Hindlimb muscle (tissue), 1 donor: Measurements from ENCODE around the gene TNNT2. TPM values are rescaled to one million over a fixed set of nuclear protein-coding genes. Genes with fewer than 3 reads are reported as not detected.

ENCODE experiments used
- DNase-seq: peaks from one replicate; pipeline ENCODE4 v3.0.0-alpha.2; 2013
- polyA plus RNA-seq: library from polyadenylated mRNA; unstranded; fragments of 120-200 nt; gene quantifications from one replicate; pipeline ENCODE4 v1.2.1, GENCODE V29; 2013; ENCODE audit not compliant: insufficient read length

TNNT2 gene
- polyA plus RNA-seq: 1,245 TPM

DNA sequence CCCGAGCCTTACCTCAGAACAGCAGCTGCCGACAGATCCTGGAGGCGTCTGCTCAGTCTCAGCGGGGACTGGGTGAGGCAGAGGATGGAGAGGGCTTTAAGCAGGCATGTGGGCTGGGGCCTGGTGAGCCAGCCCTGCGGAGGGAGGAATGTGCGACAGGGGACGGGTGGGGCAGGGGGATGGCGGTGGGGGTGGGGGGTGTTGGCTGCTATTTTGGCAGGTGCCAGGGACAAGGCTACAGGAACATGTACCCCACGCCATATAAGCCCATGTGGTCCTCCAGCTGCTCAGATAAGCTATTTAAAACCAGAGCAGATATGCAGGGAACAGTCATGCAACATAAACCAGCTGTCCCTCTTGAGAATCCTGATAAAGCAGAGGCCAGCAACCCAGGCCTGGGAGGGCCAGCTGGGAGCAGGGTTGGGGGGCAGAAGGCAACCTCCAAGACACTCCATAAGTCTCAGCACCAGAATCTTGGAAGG is at the start of gene TNNT2:
TNNT2 (minus strand) TSS at position 70 of the 482 bp plus-strand sequence. CDS start 4,426 bp downstream, outside the sequence.
- no peak for DNase-seq

DNA sequence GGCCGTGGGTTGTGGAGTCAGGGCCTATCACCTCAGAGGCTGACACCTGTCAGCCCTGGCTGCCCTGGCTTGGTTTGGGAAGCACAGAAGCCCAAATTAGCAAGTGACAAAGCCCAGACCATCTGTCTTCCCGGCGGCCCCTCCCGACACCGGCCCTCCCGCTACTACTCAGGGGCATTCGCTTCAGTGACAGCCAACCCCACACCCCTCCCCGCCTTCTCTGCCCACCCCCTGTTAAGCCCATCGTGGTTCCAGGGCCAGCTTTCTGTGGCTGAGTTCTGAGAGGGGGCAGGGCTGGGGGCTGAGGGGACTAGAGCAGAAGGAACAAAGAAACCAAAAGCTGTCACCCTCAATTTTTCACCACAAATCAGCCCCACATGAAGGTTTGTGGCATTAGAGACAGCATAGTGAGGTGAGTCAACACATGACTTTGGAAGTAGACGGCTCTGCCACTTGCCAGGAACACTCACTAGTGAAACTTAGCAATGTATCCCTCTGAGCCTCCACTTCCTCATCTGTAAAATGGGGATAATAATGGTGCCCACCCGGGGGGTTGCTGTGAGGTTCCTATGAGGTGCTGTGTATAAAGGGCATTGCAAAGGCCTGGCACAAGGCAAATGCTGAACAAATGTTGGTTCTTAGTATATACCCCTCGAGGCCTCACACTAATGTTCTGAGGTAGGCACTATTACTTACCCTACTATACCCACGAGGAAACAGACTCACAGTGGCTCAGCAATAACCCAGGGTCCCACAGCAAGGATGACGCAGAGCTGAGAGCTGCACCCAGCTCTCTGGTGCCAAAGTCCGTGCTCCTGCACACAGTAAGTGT is 49.2 kb upstream of the TNNT2 start:
- DNase-seq: no peak

DNA sequence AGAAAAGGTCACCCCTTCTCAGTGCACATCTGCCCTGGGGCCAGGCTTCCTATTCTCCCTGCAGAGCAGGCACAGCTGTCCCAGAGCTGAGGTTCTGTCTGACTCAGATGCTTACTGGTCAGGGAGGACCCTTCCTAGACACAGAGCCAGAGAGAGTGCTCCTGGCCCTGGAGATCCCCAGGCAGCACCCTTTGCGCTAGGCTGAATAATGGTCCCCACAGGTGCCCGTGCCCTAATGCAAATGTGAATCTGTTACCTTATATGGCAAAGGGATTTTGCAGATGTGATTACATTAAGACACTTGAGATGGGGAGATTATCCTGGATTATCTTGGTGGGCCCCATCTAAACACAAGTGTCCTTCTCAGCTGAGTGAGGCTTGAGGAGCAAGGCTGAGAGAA is 46.7 kb upstream of the TNNT2 start:
- DNase-seq: no peak

DNA sequence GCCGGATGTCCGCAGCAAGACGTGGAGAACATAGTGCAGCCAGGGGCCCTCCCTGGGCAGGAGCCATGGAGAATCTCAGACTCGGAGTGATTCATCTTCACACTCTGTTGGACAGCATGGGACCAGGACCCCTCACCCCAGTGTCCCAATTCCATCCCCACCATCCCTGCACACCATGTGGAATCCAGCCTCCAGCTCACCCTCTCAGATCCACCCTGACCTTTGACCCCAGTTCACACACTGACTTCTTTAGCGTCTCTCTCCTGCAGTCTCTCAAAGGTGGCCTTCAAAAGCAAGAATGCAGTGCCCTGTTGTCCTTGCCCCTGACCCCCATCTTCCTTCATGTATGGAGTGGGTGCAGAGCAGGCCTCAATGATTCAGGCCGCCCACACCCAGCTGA is 46.2 kb upstream of the TNNT2 start:
- no peak for DNase-seq

DNA sequence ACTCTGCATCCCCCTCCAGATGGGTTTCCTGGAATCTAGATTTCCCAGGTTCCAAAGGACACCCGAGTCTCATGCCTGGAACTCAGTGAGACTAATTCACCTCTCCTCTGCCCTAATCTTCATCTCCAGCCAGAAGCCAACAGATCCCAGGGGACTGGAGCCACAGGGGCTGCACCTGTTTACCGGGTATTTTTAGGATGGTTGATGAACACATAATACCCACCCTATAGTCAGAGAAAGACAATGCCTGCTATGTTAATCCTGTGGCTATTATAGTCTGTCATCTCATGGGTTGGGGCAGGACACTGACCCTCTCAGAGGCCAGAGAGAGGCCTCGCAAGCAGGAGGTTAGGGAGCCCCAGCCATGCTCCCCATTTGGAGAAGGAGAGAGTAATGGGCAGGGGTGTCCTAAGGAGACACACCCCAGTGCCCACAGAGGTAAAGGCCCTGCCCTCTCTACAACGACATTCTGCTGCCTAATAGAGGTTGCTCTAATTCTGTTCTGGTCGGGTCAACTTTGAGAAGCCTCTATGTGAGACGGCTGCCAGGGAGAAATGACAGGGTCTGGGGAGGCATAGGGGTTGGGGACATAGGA is 45.1 kb upstream of the TNNT2 start:
- DNase-seq: no peak

DNA sequence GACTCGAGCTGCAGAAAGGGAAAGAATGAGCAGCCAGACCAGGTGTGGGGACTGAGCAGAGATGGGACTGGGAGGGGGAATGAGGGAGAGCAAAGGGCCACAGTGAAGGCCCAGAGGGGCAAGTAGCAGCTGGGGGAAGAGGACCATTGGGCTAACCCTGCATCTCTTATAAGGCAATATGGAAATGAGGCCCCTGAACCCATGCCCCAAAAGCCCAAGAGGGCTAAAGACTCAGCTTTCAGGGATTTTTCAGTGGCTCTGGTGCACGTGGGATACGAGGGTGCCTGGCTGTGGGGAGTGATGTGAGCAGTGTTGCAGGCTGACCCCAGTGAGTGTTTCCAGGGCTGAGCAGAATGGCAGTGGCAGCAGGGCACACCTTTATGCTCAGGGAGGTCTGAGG is 44.5 kb upstream of the TNNT2 start:
- DNase-seq: no peak

DNA sequence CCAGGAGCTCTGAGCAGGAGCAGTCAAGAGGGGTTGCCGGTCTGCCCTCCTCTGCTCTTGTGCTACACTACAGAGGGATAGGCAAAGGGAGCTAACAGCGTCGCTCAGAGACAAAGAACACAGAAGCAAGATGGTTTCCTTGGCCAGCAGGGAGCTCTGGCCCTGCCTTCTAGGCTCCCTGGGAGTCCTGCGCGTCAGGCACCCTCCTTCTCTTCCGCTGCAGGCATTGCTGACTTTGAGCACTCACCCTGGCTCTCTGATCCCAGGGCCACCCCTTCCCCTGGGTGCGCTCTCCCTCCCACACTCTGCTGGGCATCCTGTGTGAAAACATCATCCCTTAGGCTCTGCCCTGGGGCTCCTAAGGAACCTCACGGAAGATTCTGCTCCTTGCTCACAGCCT is 43.6 kb upstream of the TNNT2 start:
- DNase-seq: no peak

DNA sequence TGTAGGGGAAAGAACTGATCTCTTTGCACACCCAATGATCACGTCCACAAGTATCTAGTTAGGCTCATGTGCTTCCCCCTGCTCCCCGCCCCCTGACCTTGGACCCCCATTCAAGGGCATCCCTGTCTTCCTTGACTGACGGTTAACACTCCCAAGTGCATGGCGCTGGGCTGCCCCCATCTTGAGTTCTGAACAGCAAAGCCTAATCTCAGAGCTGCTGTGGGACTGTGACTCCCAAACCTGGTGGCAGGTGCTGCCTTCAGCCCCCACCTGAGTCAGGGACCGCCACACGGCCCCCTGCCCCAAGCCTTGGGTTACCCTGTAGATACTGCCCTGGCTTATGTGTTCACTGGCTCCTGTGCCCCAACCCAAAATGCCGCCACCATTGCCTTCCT is 43.1 kb upstream of the TNNT2 start:
- DNase-seq: no peak

DNA sequence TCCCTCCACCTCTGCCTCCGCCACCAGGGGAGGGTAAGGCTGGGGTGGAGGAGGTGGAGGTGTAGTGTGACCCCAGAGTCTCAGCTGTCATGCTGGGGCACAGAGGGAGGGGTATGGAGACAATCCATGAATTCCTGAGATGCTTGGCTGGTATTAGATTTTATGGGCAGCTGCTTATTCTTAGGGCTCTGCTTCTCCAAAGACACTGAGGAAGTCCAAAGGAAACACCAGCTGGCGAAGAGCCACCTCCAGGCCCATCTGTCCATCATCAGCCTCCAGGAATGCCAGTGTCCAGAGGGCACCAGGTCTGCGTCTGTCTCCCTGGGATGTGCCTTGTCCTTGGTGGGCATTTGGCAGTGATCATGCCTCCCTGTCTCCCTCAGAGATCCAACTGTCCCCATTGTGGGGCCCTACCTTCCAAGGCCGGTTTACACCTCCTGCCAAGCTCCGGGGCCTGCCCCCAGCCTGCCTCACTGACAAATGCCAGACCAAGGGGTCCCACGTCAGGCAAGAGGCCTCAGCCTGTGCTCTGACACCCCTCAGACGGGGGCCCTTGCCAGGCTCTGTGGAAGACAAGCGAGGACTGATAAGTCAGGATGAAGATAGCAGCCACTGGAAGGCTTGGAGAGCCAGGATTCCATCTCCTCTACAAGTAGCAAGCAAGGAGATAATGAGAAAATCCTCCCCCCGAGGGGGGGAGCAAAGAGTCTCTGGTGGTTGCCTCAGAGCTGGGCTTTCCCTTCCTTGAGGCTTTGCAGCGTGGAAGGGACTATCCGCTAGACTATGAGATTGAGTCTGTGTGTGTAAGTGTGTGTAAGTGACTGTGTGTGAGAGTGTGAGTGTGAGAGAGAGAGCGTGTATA is 42.5 kb upstream of the TNNT2 start:
- DNase-seq: no peak

DNA sequence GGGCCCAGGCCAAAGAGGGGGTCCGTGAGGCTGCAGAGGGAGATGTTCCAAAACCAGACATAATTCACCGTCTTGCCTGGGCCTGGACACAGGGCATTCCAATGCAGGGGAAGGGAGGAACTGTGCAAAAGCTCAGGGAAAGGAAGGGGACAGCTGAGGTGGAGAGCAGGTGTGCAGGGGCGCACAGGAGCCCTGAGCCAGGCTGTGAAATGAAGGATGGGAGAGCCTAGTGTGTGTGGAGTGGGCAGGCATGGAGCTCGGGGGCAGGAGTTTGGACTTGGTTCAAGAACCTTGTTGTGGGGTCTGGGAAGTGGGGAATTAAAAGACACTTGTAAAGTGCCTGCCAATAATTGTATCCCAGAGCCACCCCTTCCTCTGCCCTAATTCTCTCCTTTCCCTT is 41.8 kb upstream of the TNNT2 start:
- DNase-seq: no peak

DNA sequence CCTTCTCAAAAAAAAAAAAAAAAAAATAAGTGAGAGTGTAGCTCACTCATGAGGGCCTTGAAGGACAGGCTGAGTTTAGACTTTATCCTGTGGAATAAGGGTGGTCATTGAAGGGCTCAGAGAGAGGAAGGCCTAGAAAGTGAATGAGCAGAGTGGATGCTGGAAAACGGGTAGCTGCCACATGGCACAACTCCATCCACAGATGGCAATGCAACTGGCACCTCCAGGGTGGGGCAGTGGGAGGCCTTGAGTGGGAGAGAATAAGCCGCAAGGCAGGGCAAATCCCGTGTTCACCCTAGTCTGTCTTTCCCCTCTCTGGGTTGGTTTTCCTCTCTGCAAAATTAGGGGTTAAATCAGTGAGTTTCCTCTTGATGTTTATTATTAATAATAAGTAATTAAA is 41.0 kb upstream of the TNNT2 start:
- DNase-seq: no peak

DNA sequence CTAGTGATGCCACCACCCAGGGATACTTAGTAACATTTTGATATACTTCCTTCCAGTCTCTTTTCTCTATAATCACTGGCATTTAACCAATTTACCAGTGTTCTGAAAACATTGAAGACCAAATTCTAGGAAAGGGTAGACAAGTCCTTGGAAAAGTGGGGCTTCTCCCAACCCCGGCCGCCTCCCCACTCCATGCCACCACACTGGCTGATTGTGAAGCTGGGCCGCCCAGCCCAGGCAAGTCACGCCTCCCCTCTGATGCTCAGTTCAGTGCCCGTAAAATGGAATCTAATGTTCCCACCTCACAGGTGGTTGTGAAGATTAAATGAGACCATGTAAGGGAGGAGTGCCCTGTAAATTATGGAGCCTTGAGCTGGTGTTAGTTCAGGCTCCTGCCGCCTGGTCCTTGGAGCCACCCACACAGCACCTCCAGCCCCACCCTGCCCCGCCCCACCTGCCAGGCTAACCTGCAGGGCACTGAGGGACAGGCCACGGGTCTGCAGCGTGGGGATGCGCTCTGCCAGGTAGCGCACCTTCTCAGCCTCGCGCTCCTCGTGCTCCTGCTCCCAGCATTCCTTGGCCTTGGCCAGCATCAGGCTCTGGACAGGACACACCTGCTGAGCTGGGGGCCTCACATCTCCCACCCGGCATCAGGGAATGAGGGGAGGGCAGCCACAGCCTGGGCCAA is 36.7 kb upstream of the TNNT2 start:
- DNase-seq: no peak

DNA sequence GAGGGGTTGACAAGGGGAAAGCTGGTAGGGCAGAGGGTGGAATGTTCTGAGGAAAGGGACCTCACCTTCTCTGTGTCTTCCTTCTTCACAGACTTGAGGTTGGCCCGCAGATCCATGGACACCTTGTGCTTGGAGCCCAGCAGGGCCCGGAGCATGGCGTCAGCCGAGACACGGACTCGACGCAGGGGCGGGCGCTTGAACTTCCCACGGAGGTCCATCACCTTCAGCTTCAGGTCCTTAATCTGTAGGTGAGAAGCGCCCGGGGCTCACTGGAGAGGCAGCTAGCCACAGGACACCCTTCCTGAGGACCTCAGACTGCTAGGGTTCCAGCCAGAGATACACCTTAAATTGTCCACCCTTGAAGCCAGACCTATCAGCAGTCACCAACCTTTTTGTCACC is 33.8 kb upstream of the TNNT2 start:
- DNase-seq: no peak

DNA sequence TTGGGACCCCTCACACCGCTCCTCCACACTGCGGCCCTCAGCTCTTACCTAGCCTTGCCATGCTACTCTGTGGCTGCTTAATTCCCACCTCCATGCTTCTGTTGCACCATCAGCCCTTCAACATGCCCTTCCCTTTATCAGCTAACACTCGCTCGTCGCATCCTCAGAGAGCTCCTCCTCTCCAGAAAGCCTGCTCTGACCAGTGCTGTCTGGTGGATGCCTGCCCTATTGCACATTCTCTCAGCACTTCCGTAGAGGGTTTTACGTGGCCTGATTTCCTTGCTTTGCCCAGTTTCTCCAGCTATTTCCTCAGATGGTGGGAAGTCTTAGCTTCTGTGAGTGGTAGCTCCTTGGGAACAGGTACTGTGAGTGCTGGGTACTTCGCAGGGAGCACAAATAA is 32.0 kb upstream of the TNNT2 start:
- DNase-seq: no peak

DNA sequence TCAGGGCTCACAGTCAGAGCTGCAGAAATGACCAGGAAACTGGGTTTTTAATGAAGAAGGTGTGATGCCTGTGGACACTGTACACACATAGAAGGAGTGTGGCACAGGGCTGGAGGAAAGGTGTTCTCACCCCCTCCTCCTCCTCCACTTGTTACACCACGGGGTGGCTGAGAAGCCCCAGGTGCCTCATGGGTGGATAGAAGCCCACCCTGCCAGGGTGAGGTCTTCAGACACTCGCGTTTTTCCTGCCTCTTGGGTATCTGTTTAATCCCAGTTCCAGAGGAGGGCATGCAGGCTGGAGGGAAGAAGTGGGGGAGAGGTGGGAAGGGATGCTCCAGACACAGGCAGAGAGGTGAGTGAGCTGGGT is 31.3 kb upstream of the TNNT2 start:
- no peak for DNase-seq

DNA sequence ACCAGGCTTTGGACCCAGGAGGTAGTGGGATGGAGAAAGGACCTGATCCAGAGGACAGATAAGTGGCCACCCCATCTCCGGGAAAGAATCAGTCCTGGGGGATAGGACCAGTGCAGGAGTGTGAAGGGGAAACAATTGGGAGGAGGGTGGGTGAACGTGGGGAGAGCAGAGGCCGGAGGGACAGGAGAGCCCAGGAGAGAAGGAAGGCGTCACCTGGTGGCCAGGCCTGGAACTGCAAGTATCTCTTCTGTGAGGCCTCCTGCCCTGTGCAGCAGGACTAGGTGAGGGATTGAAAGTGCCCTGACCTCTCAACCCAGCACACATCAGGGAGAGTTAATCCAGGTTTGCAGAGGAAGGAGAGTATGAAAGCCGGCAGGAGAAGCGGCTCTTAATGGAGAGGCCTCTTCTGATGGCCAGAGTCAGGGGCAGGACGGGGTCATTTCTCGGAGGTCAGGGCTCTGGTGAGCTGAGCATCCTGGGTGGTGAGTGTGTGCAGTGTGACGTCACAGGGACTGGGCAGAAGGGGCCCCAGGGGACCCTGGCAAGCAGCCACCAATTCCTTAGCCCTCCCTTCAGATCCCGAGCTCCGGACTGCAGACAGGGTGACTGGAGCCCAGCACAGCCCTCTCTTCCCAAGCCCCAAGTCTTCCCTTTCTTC is 30.8 kb upstream of the TNNT2 start:
- peak; percentile 72 for DNase-seq

DNA sequence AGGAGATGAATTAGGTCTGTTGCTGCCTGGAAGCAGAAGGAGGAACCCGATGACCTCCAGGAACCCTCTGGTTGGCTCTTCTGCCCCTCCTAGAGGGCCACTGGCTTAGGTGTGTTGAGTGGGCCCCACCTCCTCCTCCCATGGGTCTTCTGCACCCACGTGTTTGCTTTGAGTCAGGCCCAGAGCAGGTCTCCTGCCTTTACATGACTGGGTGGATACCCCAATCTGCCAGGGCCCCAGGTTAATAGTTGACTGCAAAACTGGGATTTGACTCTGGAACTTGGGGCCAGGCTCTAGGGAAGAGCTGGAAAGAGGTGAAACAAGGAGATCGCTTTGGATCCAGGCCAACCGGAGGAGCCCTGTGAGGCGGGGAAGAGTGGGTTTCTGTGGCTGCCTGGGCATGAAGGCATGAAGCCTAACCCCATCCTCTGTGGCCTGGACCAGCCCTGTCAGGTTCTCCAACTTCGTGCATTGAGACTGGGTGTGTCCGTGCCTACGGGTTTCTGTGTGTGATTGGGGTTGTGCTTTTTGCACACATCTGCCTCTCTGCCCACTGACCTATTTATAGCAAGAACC is 29.4 kb upstream of the TNNT2 start:
- no peak for DNase-seq

DNA sequence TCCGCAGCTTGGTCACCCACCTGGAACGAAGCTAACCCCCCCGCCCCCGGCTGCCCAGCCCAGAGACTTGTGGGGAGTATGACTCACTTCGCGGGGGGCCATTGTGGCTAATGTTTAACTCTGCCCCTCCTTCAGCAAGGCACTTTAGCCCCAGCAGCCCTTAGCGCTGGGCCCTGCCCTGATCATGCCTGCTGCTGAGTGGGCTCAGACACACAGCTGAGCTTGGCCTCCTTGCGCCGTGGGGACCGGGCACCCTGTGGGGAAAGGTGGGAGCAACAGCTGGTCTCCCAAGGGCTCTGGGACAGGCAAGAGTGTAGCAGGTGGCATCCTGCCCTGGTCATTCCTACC is 28.0 kb upstream of the TNNT2 start:
- no peak for DNase-seq

DNA sequence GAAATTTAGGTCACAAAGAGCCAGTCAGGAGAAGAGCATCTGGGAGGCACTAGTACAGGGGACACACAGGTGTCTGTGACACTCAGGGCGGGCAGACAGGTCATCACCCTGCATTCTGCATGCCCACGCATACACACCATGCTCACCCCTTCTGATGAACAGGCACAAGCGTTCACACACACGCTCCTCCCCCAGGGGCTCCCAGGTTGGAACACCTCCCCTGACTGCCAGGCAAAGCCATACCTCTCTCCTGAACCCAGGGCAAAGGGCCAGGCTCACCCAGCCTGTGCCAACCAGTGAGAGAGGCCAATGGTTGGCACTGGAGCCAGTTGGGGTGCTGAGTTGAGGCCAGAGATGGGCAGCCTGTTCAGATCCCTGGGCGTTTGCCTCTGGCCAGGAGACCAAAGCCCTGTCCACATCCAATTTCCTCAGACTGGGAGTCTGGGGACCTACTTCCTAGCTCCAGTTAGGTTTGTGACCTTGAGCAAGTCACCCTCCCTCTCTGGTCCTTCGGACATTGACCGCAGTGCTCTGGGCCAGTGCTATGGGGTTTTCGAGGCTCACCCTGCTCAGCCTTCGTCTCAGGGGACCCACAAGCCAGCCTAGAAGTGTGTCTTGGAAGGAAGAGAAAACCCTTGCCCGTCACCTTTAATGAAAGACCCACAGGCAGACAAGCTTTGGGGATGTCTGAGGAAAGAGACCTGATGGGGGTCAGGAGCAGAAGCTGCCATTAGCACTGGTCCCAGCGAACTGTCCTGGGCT is 27.4 kb upstream of the TNNT2 start:
- DNase-seq: no peak

DNA sequence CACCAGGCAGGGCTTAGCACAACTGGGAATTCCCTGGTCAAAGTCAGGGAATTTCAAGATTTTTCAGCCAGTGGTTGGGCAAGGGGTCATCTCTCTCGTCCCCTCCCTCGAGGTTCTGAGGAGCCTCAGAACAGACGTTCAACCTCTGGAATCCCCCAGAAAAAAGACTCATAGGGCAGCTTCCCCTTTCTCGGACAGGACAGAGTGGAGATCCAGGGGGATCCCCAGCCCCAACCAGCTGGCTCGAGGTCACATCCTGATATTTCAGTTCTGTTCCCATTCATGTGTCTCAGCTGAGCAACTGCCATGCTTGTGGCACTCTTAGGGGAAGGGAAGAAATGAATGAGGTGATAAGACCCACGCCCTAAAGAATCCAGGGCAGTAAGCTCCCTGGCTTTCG is 26.6 kb upstream of the TNNT2 start:
- DNase-seq: no peak

DNA sequence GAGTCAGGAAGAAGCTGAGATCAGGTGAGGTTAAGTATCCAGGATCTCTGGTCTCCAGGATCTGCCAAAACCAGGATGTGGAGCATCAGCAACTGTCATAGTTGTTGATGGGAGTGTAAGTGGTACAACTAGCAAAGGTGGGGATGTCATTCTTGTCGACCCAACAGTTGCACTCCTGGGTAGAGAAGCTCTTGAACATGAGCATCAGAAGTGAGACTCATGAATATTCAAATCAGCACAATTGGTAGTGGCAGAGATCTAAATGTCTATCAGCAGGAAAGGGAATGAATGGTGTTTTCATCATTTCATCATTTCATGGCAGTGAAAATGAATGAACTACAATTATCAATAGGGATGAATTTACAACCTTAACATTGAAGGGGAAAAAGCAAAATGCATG is 25.9 kb upstream of the TNNT2 start:
- DNase-seq: no peak
